Left ventricle myocardium superior (tissue), 1 donor: ENCODE results near the gene CCDC88C. TPM values are rescaled to one million over a fixed set of nuclear protein-coding genes. Genes with fewer than 3 reads are reported as not detected.

ENCODE experiments used
- ATAC-seq: fragments of 200-7000 bp; cut with Tn5 transposase; one replicate; pipeline ENCODE4 v1.9.1; 2020; ENCODE audit warnings: mild to moderate bottlenecking, moderate library complexity
- DNase-seq: peaks from one replicate; pipeline ENCODE4 v3.0.0-alpha.2; 2020
- intact Hi-C: fragments of 100-400 bp; cut with micrococcal nuclease; formaldehyde crosslinking; loops from one replicate; pipeline ENCODE4 v1.11.0; 2022
- total RNA-seq: library from RNA; stranded (reverse); fragmentation: NEBNext Ultra II Directional; extraction: Animal tissue kit (Norgen Biotek cat#: 25700); gene quantifications from one replicate; pipeline ENCODE4 v1.2.1, GENCODE V29; 2021
- donor health status: DM: no; HTN: yes; CAD: no; lungs with severe emphysema.

CCDC88C gene
- total RNA-seq, 1 donor from 2014 or later: 3.2 TPM

DNA sequence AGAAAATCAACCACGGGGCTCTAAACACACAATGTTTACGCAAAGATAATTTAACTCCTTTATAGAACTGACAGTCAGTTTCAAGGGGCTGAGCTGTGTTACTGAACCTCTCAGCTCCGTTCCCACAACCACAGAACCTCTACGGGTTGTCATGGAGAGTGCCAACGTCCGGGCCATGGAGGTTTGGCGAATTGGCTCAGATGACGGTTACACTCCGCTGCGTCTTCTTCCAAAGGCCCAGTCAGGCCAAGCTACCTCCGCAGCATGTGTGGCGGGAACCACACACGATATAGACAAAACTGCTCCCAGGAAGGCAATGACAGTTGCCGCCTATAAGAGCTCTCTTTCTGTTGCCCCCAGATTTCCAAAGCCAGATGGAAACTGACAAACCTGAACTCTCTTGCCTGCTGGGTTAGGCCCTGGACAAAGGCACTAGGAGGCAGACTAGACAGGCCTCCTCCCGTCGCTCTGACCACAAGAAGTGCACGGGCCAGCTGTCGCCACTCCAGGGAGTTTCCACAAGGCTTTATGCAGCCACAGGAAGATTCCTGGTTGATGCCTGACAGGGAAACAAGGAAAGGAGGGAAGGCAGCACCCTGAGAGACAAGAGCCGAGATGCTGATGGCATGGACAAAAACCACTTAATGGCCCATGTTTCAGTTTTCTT, 30.3 kb downstream of the CCDC88C start:
- no peak for ATAC-seq
- intact Hi-C loops: no loop called here

DNA sequence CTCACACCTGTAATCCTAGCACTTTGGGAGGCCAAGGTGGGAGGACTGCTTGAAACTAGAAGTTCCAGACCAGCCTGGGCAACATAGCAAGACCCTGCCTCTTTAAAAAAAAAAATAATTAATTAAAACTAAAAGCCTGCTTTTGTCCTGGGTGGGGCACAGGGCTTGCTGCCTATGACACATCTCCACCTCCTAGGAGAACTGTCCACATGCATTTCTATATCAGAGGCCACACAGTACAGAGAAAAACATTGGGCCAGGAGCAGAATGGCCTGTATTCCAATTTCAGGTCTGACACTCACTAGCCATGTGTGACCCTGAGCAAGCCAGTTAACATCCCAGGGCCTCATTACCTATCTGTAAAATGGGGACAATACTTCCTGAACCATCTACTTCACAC, 31.9 kb downstream of the CCDC88C start:
- DNase-seq (no peak), ATAC-seq (no peak)
- intact Hi-C loops: no loop called here

More for the DNA sequence above, 30.3 kb downstream of the CCDC88C start:
- DNase-seq: no peak

DNA sequence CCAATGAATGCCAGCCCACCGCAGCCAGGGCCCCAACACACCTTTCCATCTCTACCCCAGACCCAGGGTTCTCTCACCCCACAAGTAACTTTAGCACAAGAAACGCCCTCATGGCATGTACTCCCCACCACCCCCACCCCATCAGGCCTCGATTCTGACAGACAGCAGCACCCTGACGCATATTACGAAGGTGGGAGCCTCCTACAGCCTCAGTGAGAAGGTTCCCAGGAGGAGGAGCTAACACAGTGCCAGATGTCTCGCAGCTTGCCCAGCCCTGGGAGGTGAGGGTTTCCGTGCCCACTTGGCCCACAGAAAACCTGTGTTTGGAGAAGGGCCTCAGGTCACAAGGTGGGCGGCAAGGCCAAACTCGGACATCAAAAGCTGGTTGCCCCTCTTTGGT, 32.4 kb downstream of the CCDC88C start:
- ATAC-seq: no peak
- intact Hi-C loops: no loop called here
- no peak for DNase-seq

DNA sequence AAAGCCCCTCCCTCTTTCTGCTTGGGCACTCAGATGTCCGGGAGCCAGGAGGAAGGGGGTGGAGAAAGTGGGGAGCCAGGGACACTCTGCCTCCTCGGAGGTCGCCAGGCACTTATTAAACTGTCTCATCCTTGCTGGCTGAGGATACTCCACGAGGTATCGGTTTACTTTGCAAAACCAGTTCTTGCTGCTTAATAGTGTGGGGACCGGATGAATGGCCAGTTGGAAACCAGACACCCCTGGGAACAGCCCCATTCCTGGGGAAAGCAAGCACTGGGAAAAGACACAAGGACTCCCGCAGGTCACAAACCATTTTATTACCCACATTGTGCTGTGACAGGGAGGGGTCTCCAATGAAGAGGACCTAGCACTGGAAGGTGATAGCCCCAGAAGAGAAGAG, 34.2 kb downstream of the CCDC88C start:
- intact Hi-C loops: no loop called here
- DNase-seq: no peak
- no peak for ATAC-seq

DNA sequence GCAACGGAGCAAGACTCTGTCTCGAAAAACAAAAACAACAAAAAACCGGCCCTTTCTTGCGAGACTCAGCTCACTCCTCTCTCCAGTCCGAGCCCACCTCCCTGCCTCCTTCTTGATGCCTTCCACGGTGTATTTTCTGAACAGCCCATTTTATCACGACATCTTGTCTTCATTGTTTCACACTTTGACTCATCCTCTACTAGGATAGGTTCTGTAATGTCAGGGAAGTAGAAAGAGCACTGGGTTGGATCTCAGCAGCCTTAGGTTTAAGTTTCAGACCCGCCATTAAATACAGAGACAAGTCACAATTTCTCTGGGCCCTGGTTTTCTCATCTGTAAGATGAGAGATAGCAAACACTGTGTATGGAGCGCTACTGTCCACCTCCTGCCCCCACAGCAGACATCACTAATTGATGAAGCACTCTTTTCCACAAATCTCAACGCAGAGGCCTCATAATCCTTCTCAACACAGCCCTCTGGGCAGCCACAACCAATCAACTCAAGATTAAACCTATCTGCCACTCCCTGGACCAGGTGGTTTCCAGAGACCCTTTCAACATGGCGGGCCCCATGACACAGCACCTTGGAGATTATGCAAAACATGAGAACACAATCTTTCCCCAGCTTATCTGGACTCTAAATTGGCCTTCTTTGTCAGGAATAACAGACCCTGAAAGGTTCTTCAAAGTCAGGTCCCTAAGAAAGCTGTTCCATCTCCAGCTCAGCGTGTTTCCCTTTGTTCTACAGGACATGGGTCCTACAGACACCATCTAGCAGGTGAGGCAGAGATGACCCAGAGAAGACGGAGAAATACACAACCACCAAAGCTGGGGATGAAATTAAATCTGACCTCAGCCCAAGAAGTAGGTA, 35.6 kb downstream of the CCDC88C start:
- ATAC-seq (no peak), DNase-seq (no peak)
- intact Hi-C loops: no loop called here

DNA sequence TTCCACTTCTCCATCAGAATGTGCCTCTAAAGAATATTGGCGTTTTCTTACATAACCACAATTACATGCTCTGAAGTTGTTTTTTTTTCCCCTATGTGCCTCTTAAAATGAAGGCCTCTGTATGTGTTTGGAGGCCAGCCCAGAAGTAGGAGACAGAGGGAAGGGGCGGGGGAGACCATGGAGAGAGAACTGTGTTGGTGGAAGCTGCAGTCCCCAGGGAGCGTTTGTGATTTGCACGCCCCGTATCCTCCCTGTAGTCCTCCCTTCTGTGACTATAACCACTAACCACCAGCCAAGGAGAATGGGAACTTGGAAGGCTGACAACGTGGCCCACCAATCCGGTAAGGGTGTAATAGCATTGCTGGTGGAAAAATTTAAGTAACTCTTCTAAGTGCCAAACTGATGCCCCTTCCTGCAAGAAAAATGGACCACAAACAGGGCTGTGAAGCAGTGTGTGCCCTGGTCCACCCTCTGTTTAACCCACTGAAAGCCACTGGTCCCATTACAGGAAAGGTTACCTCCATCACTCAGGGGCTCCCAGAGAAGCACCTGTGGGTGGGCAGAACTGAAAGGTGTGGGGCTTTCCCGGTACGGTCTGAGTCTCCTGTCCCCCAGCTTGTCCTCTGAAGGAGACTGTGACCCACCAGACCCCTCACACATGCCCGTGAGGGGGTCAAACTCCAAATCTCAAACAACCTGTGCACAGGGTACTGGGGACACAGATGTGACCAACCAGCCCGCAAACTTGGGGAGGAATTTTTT, 36.8 kb downstream of the CCDC88C start:
- no peak for DNase-seq
- peak; percentile 47 for ATAC-seq
- intact Hi-C loops: no loop called here

DNA sequence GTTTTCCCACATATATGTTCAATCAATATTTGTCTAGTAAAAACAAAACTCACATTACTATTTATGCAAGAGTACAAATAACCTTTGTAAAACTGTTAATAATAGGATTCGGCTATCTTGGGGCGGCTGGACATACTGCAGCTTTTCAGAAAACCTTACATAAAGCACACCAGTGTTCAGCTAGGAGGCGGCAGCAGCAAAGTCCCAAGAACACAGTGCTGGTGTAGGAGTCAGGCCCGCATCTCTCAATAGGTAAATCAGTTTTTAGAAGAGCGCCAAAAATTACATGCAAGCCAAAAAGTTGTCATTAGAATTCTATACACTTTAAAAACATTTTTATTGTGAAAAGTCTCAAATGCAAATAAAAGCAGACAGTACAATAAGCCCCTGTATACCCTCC, 37.5 kb downstream of the CCDC88C start:
- ATAC-seq (no peak), DNase-seq (no peak)
- intact Hi-C loops: no loop called here

DNA sequence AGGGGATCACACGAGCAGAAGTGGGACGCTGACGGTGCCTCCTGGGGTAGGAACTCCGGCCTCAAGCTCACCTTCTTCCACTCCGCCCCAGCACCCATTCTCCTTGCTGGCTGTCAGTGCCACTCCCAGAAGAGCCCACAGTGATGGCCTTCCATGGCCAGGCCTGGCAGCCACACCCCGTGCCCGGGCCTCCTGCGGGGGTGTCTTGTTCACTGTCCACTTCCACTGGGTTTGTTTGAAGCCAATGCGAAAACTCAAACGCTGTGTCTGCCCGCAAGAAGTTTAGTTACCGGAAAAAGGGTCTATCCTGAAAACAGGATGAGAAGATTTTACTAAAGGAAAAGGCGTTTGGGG, 38.1 kb downstream of the CCDC88C start:
- no peak for DNase-seq
- intact Hi-C loops: no loop called here
- ATAC-seq: no peak

DNA sequence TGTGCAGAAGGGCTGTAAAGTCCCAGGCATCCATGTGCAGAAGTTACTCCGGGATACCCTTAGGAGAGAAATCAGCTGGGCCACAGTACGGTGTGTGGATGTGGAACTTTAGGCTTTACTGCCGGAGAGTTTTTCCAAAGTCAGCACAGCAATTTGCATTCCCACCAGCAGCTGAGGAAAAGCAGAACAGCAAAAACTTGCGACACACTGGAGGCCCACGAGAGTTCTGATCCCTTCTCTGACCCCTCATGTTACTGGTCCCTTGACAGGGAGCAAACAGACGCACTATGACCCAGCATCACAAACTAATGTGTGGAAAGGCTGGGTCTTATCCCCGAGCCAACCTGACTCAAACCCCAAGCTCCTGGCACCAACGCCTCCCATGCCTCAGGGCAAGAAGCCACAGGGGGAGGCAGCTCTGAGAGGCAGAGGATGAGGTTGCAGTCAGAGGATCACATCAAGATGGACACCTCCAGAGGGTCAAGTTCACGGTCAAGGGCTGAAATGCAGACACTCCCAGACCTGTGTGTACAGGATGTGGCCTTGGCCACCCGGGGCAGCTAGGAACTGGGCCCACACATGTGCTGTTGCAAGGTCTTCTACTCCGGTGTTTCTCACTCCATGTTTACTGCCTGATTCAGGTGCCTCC, 38.6 kb downstream of the CCDC88C start:
- no peak for DNase-seq
- ATAC-seq: peak; percentile 29

DNA sequence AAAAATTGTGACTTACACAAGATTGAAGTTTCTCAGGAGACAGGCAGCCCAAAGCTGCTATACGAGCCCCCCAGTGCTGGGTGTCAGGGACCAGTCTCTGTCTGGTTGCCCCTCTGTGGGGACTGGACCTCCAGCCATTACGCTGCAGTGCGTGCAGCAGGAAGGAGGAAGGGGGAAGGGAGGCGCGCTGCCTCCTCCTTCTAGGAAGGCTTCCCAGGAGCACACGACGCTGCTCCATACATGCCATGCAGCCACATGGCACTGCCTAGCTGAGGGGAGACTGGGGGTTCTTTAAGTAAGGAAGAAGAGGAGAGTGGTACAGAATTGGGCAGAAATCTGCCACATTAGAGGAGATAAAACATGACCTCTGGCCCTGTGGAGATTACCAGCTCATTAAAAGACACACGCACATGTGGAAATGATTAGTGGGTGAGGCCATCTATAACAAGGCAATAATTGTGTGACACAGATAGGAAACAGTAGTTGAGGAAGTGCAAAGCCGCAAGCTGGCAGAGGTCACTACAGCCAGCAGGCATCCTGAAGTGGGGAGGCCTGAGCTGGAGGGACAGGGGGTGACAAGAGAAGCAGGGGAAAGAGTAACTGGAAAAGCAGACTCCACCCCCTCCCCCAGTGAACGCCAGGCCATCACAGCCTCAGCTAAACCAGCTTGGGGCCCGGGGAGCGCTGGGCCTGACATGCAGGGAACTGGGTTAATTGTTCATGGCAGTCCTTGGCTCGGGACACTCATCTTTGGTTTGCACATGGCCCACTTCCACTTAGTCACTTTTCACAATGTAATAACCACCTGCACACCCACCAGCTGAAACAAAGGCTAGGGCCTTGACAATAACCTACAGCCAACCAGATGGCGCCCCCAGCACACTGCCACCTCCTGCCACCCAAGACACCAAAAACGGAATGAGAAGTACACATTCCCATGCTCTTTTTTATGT, 39.6 kb downstream of the CCDC88C start:
- no peak for DNase-seq
- intact Hi-C loops: no loop called here
- ATAC-seq: peak; percentile 18

More for the DNA sequence above, 38.6 kb downstream of the CCDC88C start:
- intact Hi-C loops: no loop called here

DNA sequence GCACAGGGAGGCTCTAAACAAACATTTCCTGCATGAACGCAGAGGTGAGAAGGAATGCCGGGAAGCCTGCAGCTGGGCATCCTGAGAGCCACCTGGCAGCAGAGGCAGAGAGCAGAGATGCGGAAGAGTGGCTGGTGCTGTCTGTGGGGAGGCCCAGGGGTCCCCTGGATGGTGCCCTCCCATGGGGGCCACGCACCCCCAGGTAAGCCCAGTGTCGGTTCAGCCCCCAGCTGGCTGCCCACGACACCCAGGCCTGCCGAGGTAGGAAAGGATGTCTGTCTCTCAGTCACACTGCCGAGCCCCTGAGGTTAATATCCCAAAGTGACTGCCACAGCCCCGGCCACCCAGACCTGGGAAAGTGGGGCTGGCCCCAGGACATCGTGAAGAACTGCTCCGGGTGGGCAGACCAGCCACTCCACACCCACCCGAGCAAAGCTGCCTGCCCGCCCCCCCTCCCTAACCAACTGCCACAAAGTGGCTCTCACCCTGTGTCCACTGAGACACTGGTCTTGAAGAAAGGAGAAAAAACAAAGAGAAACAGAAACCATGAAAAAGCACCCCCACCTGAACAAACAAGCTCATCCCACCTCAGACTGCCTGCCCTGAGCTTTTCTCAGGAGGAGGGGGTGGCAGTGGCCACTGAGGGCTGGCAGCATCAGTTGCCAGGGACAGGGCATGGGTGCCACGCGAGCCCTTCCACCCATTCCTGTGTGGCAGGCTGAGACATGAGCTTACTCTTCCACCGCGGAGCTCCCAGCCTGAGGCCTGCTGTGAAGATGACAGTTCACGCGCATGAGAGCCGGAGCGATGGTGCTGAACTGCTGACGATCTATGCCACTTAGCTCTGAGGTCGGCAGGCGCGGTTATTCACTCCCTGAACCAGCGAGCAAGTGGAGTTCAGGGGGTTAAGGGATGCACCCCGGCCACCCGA, 40.8 kb downstream of the CCDC88C start:
- ATAC-seq (no peak), DNase-seq (no peak)
- intact Hi-C loops: no loop called here

DNA sequence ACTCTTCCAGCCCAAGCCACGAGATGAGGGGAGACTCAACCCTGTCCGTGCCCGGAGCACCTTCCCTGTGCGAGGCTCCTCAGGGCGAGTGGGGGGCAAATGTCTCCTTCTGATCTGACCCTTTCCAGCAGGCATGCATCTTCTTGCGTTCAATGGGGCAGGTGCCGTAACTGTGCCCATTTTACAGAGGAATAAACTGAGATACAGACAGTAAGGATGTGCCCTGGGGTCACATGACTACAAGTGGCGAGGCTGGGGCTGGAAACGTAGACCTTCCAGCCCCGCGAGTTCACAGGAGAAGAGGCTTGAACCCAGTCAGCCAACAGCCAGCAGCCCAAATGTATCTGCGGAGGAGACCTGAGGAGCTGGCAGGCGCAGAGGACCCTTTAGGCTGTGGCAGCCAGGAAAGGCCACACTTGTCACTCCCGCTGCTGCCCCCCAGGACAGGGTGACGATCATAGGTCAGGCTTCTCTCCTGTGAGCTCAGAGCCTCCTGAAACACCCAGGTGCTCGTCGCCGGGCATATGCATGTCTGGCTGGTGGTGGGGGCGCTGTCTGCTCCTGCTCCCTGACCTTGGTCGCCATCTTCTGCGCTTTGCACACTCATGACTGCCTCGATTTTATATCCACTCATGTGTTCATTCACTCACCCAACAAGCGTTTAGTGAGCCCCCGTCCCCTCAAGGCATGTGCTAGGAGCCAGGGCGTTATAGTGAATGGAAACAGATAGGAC, 41.7 kb downstream of the CCDC88C start:
- intact Hi-C loops: no loop called here
- ATAC-seq (no peak), DNase-seq (no peak)

DNA sequence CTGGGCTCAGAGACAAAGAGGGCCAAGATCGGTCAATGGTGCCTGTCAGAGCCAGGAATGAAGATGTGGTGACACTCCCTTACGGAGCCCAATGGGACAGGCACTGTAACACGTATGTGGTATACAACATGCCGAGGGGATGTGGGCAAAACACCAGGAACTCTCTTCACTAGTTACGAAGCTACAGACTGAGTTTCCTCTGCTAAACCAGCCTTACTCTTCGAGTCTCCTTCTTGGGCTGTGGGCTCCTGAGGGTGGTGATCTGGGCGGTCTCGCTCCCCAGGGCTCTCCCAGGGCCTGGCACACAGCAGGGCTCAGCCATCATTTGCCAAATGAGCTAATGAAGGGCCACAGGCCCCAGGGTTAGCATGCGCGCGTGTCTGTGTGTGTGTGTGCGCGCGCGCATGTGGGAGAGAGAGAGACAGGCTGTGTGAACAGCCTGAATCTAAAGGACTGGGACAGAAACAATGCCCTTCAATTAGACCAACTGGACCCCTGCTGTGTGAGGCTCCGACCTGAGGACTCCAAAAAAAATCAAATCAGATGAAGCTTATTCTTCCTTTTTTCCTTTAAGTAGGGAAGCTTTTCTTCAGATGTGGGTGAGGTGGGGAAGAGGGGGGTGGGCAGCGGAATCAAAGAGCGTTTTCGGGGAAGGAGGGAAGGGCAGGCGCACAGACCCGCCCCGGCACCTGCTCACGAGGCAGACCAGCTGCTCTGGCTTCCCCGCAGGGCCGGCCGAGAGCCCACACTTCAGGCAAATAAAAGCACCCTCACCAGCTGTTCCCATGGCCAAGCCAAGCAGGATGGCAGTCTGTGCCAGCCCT, 42.5 kb downstream of the CCDC88C start:
- no peak for ATAC-seq
- intact Hi-C loops: no loop called here
- DNase-seq: no peak

DNA sequence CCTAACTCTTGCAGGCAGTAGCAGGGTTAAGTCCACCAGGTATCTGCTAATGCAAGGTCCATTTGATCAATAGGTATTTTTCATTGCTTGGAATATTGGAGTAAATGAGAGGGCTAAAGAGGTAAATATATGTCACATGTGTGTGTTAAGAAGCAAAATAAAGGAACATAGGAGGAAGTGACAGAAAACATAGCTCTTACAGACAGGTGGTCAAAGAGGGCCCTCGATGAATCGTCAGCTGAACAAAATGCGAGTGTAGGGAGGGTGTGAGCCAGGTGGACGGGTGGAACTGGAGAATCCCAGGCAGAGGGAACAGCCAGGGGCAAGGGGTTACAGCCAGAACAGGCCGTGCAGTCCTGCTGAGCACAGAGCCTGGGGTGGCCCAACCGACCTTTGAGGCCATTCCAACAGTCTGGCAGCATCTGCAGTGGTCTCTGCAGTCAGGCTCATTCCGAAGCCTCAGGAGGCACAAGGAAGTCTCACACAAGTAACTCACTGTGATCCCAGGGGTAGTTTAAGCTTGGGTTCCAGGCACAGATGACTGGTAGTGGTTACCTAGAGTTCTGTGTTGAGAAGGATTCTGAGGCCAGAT, 43.2 kb downstream of the CCDC88C start:
- DNase-seq (no peak), ATAC-seq (no peak)
- intact Hi-C loops: no loop called here

DNA sequence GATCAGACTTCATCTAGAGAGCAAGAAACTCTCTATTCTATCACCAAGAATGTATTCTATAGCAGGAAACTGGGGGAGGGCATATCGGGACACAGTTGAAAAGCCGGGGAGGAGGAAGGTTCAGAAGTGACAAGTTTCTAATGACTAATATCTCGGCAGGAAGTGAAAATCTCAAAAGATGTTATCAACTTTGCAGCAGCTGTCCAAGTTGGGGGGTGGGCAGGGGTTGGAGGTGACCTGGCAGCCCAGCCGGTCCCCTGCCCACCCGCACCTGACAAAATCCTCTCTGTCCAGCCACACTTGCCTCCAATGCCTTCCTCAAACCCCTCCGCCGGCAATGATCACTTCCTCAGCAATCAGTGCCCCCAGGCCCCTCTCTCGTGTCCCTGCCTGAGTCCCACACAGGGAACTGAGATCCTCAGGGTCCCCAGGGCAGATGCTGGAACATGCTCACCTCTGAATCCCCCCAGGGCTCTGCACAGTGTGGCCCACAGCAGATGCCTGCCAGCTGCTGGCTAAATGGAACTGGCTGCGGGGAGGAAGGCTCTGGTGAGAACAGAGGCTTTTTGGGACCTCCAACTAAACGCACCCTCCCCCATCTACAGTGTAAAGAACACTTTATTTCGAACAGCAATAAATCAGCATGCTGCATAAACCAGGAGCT, 43.9 kb downstream of the CCDC88C start:
- DNase-seq (no peak), ATAC-seq (no peak)
- intact Hi-C loops: no loop called here
